ENCODE data around the gene WASL. TPM values are rescaled to one million over a fixed set of nuclear protein-coding genes. Genes with fewer than 3 reads are reported as not detected.
A peak's percentile ranks its signal among the peaks of the same experiment; 100 is the strongest.

WASL gene
- polyA plus RNA-seq, 3 donors, result 81.0 to 85.6 (median 83.5) TPM

DNA sequence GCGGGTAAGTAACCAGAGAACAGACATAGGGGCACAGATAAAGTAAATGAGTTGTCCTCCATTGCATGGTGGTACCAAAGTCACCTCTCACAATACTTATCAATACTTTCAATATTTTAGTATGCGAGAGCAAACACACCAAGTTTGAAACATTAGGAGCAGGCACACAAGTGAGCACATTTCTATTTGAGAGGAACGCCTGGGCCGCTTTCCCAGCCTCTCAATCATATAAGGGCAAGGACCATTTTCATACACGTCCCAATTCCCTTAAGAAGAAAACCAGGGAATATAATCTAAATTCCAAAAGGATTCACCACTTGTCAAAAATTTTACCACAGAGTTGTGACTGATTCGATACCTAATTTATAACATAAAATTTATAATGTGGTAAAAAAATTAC, 85.6 kb downstream of the WASL start:
- DNase-seq (ENCODE audit: low read depth in 3 of 3, low spot score in 2 of 3), result no peak

DNA sequence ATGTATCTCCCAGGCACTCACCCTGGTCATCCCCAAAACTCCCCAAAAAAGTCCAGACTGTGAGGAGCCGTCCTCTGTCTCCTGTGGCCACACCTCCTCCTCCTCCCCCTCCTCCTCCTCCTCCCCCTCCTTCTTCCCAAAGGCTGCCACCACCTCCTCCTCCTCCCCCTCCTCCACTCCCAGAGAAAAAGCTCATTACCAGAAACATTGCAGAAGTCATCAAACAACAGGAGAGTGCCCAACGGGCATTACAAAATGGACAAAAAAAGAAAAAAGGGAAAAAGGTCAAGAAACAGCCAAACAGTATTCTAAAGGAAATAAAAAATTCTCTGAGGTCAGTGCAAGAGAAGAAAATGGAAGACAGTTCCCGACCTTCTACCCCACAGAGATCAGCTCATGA, 86.0 kb downstream of the WASL start:
- no peak for DNase-seq (ENCODE audit: low read depth in 3 of 3, low spot score in 2 of 3)

DNA sequence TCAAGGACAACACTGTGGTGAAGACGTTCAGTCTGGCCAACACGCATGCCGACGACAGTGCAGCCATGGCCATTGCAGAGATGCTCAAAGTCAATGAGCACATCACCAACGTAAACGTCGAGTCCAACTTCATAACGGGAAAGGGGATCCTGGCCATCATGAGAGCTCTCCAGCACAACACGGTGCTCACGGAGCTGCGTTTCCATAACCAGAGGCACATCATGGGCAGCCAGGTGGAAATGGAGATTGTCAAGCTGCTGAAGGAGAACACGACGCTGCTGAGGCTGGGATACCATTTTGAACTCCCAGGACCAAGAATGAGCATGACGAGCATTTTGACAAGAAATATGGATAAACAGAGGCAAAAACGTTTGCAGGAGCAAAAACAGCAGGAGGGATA, 86.5 kb downstream of the WASL start:
- DNase-seq (ENCODE audit: low read depth in 3 of 3, low spot score in 2 of 3), result no peak

DNA sequence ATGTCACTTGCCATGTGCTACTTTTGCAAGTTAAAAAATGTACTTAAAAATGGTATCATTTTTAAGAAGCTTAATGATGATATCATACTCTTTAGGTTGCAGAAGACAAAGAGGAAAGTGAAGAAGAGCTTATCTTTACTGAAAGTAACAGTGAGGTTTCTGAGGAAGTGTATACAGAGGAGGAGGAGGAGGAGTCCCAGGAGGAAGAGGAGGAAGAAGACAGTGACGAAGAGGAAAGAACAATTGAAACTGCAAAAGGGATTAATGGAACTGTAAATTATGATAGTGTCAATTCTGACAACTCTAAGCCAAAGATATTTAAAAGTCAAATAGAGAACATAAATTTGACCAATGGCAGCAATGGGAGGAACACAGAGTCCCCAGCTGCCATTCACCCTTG, 87.0 kb downstream of the WASL start:
- DNase-seq (ENCODE audit: low read depth in 3 of 3, low spot score in 2 of 3), result no peak

DNA sequence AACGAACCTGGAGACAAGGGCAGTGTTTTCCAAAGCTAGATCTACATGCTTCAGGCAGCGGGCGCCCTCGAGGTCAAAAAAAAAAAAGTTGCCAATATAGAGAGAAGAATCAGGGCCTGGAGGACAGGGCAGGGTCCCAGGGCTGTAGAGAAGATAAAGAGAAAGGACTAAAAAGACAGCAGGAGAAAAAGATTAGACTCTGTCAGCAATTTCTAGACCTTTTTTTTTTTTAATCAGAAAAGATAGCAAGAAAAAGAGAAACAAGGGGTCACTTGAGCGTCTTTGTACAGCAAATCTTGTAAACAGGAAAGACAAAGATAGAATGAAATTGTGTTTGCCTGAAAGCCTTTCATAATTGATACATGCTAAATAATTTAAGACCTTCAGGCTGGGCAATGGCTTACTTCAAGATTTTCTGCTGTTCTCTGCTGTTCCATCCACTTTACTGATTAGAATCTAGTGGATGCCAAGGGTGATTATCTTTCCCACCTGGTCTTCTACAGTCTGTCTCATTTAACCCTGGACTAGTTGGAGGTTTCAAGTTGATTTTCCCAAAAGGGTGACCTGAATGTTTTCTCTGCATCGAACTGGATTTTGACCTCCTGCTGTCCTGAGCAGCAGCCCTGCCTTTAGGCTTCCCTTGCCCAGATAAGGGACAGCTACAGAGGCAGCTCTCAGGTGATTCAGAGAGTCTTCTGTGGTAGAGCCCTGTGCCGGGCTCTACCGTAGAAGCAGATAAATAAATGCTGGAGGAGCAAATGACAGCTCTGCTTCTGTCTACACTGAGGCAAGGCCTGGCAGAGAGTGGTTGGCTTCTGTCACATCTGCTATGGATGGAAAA, 88.1 kb downstream of the WASL start:
- no peak for DNase-seq (ENCODE audit: low read depth in 3 of 3, low spot score in 2 of 3)

DNA sequence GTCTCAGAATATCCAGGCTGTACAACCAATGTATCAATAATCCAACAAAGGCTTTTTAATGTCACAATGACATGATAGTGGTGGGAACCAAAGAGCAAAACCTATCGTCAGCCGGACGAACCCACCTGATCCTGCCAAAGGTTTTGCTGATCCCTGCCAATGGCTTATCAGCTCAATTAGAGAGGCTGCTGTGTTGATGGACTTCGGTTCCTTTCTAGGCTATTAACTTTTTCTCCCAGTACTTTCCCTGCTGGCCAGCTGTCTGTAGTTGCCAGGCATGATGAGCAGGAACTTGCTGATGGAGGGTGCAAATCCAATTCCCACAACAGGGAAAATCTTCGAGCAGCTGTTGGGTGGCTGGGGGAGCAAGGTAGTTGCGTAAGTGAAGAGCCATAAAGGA, 90.8 kb downstream of the WASL start:
- no peak for DNase-seq (ENCODE audit: low read depth in 3 of 3, low spot score in 2 of 3)

DNA sequence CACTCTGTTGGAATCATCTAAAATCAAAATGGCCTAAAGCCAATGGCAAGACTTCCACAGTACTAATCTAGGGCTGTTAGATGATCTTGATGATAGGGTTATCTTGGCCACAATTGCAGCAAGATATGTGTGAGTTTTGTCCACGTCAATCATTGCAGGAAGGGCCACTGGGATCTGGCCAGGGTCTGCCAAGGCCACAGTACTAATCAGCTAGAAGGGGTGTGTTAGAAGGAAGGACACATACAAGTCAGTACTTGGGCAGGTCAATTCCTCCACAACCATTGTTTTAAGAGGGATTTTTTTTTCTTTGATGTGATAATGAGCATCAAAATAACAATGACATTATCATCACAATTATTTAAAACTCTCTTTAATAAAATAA, 91.5 kb downstream of the WASL start:
- no peak for DNase-seq (ENCODE audit: low read depth in 3 of 3, low spot score in 2 of 3)

DNA sequence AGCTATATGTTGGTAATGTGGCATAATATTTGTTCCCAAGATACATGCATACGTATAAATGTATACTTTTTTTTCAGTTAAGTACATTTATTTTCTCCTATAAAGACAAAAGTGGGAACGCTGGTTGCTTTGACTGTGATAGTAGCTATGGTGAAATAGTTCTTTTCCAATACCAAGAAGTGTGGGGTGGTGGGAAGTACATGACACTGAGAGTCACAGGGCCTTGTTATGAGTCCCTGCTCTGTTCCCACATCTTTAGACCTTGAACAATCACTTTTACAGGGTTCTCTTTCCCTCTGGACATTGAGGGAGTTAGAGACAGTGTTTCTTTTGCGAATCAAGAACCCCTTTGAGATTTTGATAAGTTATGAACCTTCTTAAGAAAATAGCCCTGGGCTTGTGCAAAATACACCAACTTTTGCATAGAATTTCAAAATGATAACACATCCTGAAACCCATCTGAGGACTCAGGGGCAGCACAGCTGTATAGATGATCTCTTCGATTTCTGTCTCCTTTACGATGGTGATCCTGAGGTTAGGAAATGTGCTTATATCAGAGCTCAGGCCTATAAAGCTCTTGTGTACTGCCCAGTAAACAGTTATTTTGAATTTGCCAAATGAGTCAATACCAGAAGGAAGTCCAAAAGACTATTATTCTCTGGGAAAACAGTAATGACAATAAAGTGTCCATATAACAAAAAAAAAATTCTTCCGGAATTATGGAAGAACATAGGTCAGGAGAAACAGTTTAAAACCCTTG, 92.1 kb downstream of the WASL start:
- no peak for DNase-seq (ENCODE audit: low read depth in 3 of 3, low spot score in 2 of 3)

DNA sequence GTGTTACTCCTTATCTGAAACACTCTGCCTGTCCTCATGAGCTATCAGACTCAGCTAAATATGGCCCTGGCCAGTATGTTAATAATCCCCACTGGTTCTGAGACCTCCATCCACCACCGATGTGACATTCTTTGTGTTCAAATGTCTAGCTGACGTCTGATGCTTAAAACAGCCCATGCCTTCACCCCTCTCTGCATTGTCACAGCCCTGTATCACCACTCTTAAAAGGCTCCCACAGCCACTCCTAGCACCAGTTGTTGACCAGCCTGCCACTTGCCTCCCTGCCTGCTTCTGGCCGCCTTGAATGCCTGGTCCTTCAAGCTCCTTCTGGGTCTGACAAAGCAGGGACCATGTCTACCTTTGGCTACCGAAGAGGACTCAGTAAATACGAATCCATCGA, 93.2 kb downstream of the WASL start, which contains the start of gene LMOD2:
Gene LMOD2, plus strand, starts transcription at position 253 of the 400 bp plus-strand sequence. Its CDS starts 98 bp downstream, at position 351.
- no peak for DNase-seq (ENCODE audit: low read depth in 3 of 3, low spot score in 2 of 3)

DNA sequence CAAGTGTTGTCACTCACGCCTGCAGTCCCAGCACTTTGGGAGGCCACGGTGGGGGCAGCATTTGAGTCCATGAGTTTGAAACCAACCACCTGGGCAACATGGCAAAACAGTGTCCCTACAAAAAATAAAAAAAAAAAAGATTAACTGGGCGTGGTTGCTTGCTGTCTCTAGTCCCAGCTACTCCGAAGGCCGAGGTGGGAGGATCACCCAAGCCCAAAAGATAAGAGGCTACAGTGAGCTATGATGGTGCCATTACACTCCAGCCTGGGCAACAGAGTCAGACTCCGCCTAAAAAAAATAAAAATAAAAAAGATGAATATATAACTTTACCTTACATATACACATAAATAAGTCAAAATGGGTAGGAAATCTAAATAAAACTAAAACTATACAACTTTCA, 95.6 kb downstream of the WASL start:
- no peak for DNase-seq (ENCODE audit: low read depth in 3 of 3, low spot score in 2 of 3)

DNA sequence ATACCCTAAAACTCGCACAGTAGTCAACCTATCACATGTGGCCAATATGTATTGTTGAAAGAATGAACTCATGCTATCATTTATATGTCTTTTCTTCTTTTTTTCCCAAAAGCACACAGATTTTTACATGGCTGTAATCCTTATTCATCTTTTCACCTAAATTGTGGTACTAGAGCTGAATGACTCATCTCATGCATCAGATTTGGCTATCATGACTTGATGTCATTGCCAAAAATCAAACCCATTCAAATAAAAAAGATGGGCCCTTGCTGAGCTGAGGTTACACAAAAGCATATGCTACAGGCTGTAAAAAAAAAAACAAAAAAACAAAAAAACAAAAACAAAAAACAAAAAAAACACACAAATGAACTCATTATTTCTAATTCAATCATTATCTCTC, 96.4 kb downstream of the WASL start:
- no peak for DNase-seq (ENCODE audit: low read depth in 3 of 3, low spot score in 2 of 3)

DNA sequence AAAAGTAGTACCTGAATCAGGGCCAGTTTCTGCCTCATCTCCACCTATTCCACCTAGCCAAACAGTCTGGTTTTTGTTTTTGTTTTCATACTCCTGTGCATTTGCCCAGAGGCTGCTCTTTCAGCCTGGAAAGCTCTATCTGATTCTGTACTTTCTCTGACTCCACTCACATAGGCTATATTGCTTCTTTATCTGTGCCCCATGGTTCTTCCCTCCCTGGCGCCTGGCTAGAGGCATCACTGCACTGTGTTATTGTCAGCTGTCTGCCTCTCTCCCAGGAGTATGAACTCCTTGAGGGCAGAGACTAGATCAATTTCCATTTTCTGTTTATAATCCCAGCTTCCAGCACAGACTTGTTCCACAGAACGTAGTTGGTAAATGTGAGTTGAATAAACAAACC, 98.2 kb downstream of the WASL start:
- DNase-seq (ENCODE audit: low read depth in 3 of 3, low spot score in 2 of 3), result no peak

DNA sequence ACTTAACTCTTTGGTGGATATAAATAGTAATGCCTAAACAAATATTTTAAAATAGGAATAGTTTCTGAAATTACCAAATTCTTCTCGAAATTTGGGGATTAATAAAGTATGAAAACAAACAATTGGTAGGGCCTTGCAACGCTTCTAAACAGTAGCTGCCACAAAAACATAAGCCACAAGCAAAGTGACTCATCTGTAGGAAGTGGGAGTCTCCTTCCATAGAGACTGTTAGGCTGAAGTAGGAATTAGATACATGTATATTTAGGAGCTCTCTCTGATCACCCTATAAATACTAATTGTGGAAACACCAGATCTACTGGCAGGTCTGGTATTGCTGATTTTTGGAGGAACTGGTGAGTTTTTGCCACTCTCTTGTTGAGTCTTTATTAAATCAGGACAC, 98.8 kb downstream of the WASL start:
- DNase-seq (ENCODE audit: low read depth in 3 of 3, low spot score in 2 of 3), result no peak

DNA sequence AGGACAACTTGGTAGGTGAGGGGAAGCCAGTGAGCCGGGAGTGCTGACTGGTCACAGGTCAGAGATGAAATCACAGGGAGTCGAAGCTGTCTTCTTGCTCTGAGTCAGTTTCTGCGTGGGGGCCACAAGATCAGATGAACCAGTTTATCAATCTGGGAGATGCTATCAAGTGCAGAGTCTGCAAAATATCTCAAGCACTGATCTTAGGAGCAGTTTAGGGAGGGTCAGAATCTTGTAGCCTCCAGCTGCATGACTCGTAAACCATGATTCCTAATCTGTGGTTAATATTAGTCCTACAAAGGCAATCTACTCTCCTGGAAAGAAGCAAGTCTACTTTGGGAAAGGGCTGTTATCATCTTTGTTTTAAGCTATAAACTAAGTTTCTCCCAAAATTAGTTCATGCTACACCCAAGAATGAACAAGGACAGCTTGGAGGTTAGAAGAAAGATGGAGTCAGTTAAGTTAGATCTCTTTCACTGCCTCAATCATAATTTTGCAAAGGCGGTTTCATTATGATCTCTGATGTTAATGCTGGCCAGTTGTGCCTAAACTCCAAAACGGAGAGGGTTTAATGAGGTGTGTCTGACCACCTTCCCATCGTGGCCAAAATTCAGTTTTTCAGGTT, 101.6 kb downstream of the WASL start:
- DNase-seq (ENCODE audit: low read depth in 3 of 3, low spot score in 2 of 3), result no peak

DNA sequence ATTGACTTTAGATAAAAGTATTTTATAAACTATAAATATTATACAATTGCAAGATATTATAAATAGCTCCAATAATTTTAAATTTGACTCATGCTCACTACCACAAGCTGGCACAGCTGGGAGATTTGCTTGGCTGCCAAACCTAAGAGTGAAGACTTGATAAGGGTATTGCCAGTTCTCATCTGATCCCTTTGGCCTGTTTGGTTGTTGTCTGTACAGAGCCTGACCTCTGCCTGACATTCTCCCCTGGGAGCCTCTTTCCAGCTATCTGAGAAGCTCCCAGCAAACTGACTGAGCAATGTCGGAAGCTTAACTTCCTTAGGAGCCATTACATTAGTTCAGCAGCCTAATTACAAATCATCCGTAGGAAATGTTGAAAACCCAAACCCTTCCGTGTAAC, 103.3 kb downstream of the WASL start:
- DNase-seq (ENCODE audit: low read depth in 3 of 3, low spot score in 2 of 3), result no peak

DNA sequence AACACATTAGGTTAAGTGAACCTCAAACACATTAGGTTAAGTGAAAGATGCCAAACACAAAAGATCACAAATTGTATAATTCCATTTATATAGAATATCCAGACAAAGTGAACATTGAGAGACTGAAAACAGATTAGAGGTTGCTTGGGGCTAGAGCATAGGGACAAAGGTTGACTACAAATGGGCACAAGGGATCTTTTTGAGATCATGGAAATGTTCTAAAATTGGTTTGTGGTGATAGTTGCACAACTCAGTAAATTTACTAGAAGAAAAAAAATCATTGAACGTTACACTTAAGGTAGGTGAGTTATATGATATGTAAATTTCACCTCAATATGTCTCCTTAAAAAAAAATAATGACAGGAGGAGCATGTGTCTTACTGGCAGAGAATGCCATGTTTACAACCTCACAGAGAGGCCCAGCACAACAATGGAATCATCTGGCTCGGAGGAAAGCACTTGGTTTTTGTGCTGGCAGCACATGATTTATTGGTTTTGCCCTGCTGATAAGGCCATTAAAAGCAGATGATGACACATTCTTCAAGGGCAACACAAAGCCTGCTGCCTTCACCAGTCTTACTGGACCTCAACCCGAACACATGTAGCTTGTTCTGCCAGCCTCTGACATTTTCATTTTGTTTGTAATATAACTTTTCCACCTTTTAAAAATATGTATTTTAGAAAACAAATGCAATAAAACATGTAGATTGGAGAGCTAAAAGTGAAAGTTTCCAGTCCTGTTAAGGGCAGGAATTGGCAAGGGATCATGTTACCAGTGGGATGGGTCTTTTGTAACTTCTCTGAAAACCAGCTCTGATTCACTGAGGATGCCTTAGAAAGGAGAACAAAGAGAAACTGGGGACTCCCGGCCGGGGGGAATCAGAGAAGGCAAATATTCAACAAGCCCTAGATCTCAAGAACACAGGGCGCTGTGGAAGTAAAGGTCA, 105.0 kb downstream of the WASL start:
- DNase-seq (ENCODE audit: low read depth in 3 of 3, low spot score in 2 of 3), result peak in 2 of 3 donors; percentile 20 to 37

DNA sequence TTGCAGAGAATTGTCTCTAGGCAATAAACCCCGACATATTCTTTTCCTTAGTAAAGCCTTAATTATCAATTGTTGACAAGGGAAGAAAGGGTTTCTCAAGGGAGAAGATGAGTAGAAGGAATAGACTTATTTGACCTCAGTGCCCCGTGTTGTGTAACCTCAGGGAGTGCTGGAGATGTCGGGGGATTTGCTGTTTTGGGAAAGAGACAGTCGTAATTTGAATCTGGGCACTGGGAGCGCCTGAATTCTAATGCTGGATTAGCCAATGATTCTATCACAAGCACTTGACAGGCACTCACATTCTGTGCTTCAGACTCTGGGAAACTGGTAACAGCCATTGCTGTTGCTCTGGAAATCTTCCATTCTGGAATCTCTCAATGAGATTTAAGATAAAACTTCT, 106.9 kb downstream of the WASL start:
- no peak for DNase-seq (ENCODE audit: low read depth in 3 of 3, low spot score in 2 of 3)

DNA sequence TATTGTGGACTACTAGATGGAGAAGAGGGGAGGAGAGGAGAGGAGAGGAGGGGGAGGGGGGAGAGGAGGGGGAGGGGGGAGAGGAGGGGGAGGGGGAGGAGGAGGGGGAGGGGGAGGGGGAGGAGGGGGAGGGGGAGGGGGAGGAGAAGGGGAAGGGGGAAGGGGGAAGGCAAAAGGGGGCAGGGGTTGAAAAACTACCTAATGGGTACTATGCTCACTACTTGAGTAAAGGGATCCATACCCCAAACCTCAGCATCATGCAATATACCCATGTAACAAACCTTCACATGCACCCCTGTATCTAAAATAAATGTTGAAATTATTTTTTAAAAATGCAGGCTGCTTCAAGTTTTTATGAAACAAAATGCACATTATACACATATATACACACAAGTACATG, 108.2 kb downstream of the WASL start:
- no peak for DNase-seq (ENCODE audit: low read depth in 3 of 3, low spot score in 2 of 3)

DNA sequence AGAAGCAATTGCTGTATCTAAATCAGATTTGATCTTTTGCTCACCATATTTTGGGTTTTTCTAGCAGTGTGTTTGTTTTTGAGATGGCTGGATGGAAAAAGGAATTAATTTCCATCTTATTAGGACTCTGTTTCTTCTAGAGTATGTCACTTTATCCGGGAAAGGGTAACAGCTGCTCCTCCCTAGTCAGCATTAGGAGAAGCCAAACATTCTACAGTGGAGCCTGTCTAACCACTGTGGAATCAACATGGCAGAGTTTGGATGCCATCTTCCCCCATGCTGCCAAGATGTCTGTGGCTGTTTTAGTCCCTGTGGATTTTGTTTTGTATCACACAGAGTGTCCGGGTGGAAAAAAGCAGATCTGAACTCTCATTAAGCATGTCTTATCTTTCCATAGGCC, 109.2 kb downstream of the WASL start:
- no peak for DNase-seq (ENCODE audit: low read depth in 3 of 3, low spot score in 2 of 3)

DNA sequence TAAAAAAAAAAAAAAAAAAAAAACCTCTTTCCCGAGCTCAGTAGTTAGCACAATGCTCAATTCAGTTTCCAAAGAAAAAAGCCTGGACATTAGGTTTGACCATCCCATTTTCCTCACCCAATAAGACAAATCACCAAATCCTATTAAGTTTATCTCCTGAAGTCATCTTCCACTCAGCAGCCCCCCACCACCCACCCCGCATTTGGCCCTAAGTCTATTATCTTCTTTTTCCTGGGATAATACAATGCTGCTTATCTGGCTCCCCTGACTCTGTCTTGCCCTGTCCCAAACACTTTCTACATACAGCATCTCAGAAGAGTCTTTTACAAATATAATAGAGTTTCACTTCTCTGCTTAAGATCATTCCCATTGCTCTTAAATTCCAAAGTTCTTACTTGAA, 110.9 kb downstream of the WASL start:
- DNase-seq (ENCODE audit: low read depth in 3 of 3, low spot score in 2 of 3), result no peak

DNA sequence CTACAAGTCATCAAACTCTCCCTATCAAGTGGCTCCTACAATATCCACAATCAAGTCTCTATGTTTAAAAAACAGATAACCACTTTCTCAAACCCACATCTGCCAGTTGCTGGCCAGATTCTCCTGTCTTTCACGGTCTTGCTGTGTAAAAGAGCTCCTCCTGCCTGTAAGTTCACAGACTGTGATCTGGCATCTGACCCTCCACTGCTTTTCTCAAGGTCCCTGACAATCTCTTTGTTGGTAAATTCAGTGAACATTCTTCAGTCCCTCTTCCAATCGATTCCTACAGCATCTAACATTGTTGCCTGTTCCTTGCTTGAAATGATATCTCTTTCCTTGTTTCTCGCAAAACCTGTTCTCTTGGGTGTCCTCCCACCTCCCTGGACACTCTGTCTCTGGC, 111.6 kb downstream of the WASL start:
- no peak for DNase-seq (ENCODE audit: low read depth in 3 of 3, low spot score in 2 of 3)
